ENCODE results near the gene IGF2BP2.

DNA sequence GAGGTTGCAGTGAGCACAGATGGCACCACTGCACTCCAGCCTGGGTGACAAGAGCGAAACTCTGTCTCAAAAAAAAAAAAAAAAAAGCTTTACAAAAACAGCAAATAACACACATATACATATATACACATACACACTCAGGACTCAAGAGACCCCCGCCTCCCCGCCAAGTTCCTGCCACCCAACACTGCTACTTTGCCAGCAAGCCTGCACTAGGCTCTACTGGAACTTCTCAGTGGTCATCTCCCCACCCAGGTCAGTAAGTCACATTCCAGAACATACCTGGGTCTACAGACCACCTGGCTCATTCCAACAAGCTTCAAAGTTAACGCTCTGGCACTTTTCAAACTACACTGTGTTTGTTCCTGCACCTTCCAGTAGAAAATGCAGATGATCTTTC lies 176.4 kb downstream of the IGF2BP2 start:
- TF ChIP-seq, protein P1, sequence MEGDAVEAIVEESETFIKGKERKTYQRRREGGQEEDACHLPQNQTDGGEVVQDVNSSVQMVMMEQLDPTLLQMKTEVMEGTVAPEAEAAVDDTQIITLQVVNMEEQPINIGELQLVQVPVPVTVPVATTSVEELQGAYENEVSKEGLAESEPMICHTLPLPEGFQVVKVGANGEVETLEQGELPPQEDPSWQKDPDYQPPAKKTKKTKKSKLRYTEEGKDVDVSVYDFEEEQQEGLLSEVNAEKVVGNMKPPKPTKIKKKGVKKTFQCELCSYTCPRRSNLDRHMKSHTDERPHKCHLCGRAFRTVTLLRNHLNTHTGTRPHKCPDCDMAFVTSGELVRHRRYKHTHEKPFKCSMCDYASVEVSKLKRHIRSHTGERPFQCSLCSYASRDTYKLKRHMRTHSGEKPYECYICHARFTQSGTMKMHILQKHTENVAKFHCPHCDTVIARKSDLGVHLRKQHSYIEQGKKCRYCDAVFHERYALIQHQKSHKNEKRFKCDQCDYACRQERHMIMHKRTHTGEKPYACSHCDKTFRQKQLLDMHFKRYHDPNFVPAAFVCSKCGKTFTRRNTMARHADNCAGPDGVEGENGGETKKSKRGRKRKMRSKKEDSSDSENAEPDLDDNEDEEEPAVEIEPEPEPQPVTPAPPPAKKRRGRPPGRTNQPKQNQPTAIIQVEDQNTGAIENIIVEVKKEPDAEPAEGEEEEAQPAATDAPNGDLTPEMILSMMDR (conservative IDR thresholded peaks at IDR 0.05; ENCODE audit: low read depth, low read length) = no peak
- no peak for TF ChIP-seq EZH2 (IDR thresholded peaks at IDR 0.05; ENCODE audit: borderline replicate concordance, low read depth, low read length, poor library complexity, severe bottlenecking)

Data from A673 (cell line).